Measurements from ENCODE around the gene SNX33.
A peak's percentile ranks its signal among the peaks of the same experiment; 100 is the strongest.

The SNX33 gene

GRCh38 chr15:75641179-75641503 is 6.6 kb upstream of the SNX33 start:
- DNase-seq (ENCODE audit: low read depth): no peak

DNA sequence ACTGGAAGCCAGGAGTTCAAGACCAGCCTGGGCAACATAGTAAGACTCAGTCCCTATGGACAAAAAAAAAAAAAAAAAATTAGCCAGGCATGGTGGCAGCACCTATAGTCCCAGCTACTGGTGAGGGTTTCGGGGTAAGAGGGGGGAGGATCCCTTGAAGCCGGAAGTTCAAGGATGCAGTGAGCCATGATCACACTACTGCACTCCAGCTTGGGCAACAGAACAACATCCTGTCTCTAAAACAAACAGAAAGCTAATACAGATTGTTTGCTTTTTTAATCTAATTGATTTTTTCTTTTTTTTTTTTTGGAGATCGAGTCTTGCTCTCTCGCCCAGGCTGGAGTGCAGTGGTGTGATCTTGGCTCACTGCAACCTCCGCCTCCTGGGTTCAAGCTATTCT is 6.1 kb upstream of the SNX33 start:
- no peak for DNase-seq (ENCODE audit: low read depth)

GRCh38 chr15:75644376-75644775 is 3.3 kb upstream of the SNX33 start:
- DNase-seq (ENCODE audit: low read depth): no peak

GRCh38 chr15:75646112-75646943 is 1.4 kb upstream of the SNX33 start:
- no peak for DNase-seq (ENCODE audit: low read depth)

DNA sequence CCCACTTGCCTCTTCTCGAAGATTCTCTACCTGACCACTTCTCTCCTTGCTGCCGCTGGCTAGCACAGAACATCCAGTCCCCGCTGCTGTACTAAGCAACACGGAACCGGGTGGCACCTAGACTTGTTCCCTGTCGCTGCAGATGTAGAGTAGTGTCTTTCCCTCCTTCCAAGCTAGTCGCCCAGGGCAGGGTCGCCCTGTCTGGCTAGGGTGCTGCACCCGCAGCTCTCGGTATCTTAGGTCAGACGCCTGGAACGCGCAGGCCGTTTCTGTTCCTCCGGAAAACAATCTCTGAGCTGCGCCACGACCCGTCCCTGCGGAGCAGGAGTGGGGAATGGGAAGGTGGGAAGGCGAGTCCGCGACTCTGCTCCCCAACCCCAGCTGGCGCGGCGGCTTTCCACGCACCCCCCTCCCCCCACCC is 758 bp upstream of the SNX33 start:
- DNase-seq (ENCODE audit: low read depth): no peak

- no peak for DNase-seq (ENCODE audit: low read depth)
Observed at GRCh38 chr15:75648156-75649000, 666 bp downstream of the SNX33 start.

DNA sequence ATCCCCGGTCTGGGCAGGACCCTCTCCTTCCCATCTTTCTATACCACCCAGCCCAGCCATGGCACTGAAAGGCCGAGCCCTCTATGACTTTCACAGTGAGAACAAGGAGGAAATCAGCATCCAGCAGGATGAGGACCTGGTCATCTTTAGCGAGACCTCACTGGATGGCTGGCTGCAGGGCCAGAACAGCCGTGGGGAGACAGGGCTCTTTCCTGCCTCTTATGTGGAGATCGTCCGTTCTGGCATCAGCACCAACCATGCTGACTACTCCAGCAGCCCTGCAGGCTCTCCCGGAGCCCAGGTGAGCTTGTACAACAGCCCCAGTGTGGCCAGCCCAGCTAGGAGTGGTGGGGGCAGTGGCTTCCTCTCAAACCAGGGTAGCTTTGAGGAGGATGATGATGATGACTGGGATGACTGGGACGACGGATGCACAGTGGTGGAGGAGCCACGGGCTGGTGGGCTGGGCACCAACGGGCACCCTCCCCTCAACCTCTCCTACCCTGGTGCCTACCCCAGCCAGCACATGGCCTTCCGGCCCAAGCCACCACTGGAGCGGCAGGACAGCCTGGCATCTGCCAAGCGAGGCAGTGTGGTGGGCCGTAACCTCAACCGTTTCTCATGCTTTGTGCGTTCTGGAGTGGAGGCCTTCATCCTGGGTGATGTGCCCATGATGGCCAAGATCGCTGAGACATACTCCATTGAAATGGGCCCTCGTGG is 1.5 kb downstream of the SNX33 start:
- DNase-seq (ENCODE audit: low read depth): no peak

DNA sequence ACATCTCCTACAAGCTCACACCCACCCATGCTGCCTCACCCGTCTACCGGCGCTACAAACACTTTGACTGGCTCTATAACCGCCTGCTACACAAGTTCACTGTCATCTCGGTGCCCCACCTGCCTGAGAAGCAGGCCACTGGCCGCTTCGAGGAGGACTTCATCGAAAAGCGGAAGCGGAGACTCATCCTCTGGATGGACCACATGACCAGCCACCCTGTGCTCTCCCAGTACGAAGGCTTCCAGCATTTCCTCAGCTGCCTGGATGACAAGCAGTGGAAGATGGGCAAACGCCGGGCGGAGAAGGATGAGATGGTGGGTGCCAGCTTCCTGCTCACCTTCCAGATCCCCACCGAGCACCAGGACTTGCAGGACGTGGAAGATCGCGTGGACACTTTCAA is 2.1 kb downstream of the SNX33 start:
- no peak for DNase-seq (ENCODE audit: low read depth)

DNA sequence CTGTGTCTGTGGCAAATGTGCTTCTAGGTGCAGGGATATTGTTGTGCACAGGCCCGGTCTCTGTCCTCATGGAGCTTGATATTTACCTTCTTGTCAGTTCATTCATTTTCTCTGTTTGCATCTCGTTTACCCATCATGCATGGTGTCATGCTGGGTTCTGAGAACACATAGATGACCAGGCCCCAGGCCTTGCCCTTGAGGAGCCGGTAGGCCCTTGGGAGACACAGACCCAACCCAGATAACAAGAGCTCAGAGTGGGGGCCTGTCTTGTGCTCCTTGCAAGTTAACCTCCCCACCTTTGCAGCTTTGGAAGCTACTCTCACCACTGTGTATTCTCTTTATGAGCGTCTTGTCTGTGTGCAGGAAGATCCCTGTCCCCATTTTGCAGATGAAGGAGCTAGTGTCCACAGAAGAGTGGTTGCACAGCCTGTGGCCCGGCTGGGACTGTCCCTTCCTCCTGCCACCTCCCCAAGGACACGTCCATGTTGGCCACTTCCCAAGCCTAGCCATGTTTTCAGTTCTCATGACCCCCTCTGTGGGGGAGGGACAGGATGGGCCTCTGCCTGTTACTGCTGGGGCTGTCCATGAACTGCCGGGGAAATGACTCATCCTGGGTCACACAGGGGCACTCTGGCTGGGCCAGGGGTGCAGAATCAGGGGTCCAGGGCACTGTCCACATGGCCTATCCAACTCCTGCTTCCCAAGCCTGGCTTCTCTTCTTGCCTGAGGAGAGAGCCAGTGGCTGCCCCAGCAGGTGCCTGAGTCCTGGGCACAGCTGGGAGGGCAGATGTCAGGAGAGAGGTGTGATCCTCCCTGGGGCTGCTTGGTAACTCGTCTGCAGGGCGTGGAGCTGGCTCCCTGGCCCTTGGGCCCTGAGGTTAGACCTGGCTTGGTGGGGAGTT is 3.4 kb downstream of the SNX33 start:
- DNase-seq (ENCODE audit: low read depth): no peak

- DNase-seq (ENCODE audit: low read depth): no peak
Observed at GRCh38 chr15:75651810-75652543, 4.3 kb downstream of the SNX33 start.

DNA sequence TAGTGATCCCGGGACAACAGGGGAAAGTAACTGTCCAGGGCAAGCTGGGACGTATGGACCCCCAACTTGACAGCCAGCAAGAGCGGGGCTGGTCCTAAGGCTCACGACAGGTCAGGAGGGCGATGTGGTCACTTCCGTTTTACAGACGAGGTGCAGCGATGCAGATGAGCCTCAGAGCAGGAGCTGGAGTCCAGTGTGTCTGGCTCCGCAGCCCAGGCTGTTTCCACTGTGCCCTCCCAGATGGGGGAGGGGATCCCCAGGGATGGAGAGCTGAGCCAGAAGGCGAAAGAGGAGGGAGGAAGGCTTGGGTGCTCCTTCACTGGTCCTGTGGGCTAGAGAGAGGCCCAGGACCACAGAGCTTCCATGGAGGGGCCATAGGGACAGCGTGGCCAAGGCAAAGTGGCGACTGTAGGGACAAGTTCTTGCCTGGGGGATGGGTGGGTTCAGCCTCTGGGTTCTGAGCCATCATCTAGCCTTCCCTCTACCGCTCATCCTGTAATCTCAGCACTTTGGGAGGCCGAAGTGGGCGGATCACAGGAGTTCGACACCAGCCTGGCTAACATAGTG is 5.7 kb downstream of the SNX33 start:
- DNase-seq (ENCODE audit: low read depth): no peak

DNA sequence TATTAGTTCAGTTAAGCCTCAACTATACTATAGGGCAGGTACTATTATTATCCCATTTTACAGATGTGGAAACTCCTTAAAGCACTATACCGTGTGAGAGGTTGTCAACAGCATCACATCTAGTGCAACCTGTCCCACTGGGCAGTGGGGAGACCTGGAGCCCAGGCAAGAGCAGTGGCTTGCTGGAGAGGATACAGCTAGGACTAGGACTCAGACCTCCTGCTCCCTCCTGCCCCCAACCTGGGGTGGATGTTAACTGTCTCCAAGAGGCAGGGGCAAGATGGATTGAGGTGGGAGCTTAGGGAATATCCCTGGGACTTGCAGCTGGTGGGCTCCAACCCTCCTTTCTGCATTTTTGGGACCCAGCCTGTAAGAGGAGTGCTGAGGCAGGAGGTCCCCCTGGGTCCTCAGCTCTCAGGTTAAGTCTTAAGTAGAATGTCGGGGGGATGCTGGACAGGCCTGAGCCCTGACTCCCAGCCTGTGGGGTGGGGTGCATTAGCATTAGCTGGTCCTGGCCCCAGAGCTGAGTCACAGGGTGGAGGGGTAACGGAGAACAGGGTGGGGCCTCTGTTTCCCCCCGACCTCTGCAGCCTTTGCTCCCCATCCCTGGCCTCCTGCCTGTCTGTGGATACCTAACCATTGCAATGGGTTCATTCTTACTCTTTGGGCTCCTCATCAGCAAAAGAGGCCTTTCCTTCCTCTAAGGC is 6.6 kb downstream of the SNX33 start:
- DNase-seq (ENCODE audit: low read depth): no peak

DNA sequence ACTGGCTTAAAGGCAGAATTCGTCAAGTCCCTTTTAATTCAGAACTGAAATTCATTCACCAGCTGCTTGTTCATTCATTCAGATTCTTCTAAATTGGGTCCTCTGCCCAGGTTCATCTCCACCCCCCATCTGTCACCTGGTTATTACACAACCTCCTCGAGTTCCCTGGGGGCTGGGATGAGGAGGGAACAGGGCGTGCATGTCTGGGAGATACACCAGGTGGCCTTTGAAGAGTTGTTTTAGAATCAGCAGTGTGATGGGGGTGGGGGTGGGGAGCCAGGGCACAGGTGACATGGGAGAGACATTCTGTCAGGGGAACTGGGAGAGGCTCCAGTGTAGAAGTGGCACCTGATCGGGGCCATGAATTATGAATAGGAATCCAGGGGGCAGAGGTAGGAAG is 8.2 kb downstream of the SNX33 start:
- no peak for DNase-seq (ENCODE audit: low read depth)

DNA sequence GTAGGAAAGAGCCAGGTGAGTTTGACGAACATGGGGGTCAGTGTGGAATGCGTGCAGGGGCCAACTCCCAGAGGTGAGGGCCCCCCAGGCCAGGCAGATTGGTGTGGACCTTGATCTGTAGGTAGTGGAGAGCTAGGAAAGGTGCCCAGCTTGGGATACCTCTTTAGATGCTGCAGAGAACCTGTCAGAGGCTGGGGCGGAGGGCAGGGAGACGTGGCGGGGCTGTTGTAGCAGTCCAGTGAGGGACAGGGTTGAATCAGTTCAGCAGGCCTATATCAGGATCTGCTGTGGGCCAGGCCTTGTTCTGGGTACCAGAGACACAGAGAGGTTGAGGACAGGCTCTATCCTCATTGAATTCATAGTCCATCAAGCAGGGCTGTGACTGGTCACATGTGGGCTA is 8.6 kb downstream of the SNX33 start:
- DNase-seq (ENCODE audit: low read depth): no peak

- DNase-seq (ENCODE audit: low read depth): no peak
Observed at GRCh38 chr15:75656813-75657212, 9.1 kb downstream of the SNX33 start.

DNA sequence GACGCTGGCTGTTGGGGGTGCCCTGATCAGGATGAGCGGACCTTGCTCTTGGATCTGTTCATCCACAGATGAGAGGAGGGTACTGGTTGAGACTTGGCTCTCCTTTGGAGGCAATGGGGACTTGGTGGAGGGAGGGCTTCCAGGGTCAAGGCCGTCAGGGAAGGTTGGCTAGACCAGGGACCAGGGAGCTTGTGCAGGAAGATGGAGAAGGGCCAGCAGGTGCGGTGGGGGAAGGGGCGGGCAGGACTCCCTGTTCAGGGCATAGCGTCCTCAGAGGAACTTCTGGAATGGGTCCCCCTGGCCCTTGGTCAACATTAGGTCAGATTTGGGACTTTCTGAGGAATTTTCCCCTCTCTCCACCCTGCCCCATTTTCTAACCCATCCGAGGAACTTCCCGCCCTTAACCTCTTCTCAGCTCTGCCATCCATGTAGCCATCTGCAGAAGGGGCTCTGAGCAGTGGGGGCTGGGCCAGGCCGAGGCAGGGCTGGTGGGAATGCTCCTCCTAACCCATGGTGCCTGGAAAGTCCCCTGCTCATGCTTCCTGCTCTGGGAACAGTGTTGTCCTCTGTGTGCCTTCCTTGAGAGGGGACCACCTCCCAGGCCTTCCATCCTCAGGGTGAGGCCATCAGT is 11.5 kb downstream of the SNX33 start:
- no peak for DNase-seq (ENCODE audit: low read depth)

DNA sequence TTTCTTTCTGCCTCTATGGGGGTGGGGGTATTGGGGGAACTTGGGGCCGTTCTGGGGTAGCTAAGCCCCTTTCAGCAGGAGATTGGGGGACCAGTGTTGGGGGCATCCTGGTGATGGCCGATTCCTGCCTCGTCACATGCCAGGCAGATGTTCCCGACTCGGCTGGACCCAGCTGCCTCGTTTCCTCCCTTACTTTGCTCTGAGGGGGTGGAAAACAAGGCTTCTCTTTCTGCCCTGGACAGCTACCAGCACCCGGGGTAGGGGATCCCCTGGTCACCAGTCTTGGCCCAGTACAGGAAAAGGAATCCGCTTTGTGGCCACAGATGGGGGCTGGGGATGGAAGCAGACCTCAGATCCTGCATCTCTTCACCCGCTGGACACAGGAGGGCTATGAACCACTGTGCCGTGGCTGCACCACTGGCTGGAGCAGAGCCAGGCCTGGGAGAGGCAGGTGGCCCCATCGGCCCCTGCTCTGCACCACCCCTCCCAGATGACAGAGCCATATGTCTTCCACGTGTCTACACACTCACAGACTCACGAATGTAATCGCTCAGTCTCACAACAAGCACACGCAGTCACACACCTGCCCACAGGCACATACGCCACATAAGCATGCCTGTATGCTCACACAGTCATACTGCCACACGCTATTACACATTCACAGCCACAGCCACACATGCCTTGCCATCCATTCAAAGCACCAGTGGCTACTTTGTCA is 12.4 kb downstream of the SNX33 start:
- no peak for DNase-seq (ENCODE audit: low read depth)

DNA sequence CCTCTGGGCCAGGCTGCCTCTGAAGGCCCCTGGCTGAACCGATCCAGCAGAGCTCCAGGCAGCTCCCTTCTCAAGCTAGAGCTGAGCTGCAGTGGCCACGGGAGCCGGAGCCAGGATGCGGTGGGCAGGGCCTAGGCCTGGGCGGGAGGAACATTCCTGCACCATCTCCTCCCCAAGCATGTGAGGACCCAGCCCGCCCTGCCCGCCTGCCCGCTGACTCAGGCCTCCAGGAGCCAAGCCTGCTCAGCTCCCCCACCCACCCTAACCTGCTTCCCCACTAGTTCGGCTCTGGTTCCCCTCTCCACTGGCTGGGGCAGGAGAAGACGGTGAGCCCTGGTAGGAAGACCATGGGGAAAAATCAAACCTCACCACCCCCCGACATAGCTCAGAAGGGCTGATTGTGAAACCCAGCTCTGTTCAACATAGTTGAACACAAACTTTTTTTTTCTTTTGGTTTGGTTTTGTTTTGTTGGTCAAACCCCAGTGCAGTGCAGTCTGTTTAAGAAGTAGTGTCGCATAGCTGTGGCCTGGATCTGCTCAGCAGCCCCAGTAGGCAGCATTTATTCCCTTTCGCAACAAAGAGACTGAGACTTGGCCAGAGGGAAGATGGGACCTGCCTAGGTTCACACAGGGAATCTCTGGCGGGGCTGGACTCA is 13.5 kb downstream of the SNX33 start:
- peak; percentile 91 for DNase-seq (ENCODE audit: low read depth)

All from GM04504 (cell line).